HepG2 (cell line): ENCODE measurements around the gene SLC13A3. TPM values are rescaled to one million over a fixed set of nuclear protein-coding genes. Genes with fewer than 3 reads are reported as not detected.

Experiments used
- ARID3A ChIP-seq: IDR thresholded peaks from 2 replicates; pipeline ENCODE4 v1.6.1; 2012; ENCODE audit warnings: low read depth, low read length, improper control_type of control experiment
- CREBL2 ChIP-seq: sonication (generic); formaldehyde crosslinking; IDR thresholded peaks from 2 replicates; pipeline ENCODE4 v1.8.1; 2023; ENCODE audit warnings: missing genetic modification reagents, mild to moderate bottlenecking, borderline replicate concordance
- CTCF ChIP-seq: sonication (generic); formaldehyde crosslinking; IDR thresholded peaks from 2 replicates; pipeline ENCODE4 v1.5.0; 2020; ENCODE audit warnings: mild to moderate bottlenecking, missing genetic modification reagents, moderate library complexity
- DZIP1 ChIP-seq: sonication (generic); formaldehyde crosslinking; IDR thresholded peaks from 2 replicates; pipeline ENCODE4 v1.5.0; 2020; ENCODE audit warnings: mild to moderate bottlenecking, missing genetic modification reagents
- FOSL1 ChIP-seq: sonication (generic); formaldehyde crosslinking; IDR thresholded peaks from 2 replicates; pipeline ENCODE4 v1.9.0; 2021; ENCODE audit warnings: missing genetic modification reagents, borderline replicate concordance
- GPN1 ChIP-seq: sonication (generic); formaldehyde crosslinking; IDR thresholded peaks from 2 replicates; pipeline ENCODE4 v1.5.1; 2020; ENCODE audit warnings: missing genetic modification reagents, borderline replicate concordance
- KLF13 ChIP-seq: sonication (generic); formaldehyde crosslinking; IDR thresholded peaks from 2 replicates; pipeline ENCODE4 v1.4.0; 2020; ENCODE audit warnings: mild to moderate bottlenecking, missing genetic modification reagents
- SNAPC4 ChIP-seq: sonication (generic); formaldehyde crosslinking; IDR thresholded peaks from 2 replicates; pipeline ENCODE4 v1.4.0; 2020; ENCODE audit warnings: mild to moderate bottlenecking, missing genetic modification reagents
- STAG1 ChIP-seq: sonication (generic); formaldehyde crosslinking; IDR thresholded peaks from 2 replicates; pipeline ENCODE4 v1.4.0; 2020; ENCODE audit warnings: missing genetic modification reagents
- TFDP1 ChIP-seq: IDR thresholded peaks from 2 replicates; pipeline ENCODE4 v1.6.1; 2016; ENCODE audit warnings: missing compliant biosample characterization, missing genetic modification reagents, borderline replicate concordance
- TFE3 ChIP-seq: IDR thresholded peaks from 2 replicates; pipeline ENCODE4 v1.6.1; 2016
- ZFP36 ChIP-seq: fragments of 150-350 bp; IDR thresholded peaks from 2 replicates; pipeline ENCODE4 v1.6.1; 2018; ENCODE audit warnings: borderline replicate concordance, low read length, low read depth; ENCODE audit not compliant: partially characterized antibody
- ZNF235 ChIP-seq: sonication (generic); formaldehyde crosslinking; IDR thresholded peaks from 2 replicates; pipeline ENCODE4 v1.8.1; 2023; ENCODE audit warnings: mild to moderate bottlenecking, missing genetic modification reagents, borderline replicate concordance
- ZNF879 ChIP-seq: sonication (generic); formaldehyde crosslinking; IDR thresholded peaks from 2 replicates; pipeline ENCODE4 v1.8.1; 2023; ENCODE audit warnings: missing genetic modification reagents
- ZNF883 ChIP-seq: sonication (generic); formaldehyde crosslinking; IDR thresholded peaks from 2 replicates; pipeline ENCODE4 v1.5.1; 2020; ENCODE audit warnings: mild to moderate bottlenecking, missing genetic modification reagents; ENCODE audit errors: not compliant biosample characterization
- polyA plus RNA-seq, 8 experiments: library from polyadenylated mRNA; depleted of rRNA in 3 of 8; stranded (reverse) in 7 of 8; unstranded in 1 of 8; fragments of >200 nt; fragmentation: Illumina TruSeq in 4 of 8; extraction: Trizol in 4 of 8; gene quantifications; 2 replicates each; pipeline versions ENCODE4 v1.2.1 to v1.2.3, GENCODE V29; 2011 to 2016; ENCODE audit warnings: low read depth in 4 of 8, missing spikeins in 1 of 8, mixed read lengths in 1 of 8; ENCODE audit not compliant: insufficient read depth in 1 of 8
- total RNA-seq, 5 experiments: library from RNA; depleted of rRNA; stranded (reverse); fragments of >200 nt; fragmentation: Illumina TruSeq; extraction: Trizol; gene quantifications; 2 replicates each; pipeline ENCODE4 v1.2.3, GENCODE V29; 2016; ENCODE audit warnings: low read depth in 1 of 5

SLC13A3 gene
- total and polyA plus RNA-seq, 2 of the 13 experiments (the other 11 are each of a cell fraction or from before 2014, with no cell fraction given), result 66.5 to 76.0 TPM

GRCh38 chr20:46606817-46607190, 44.5 kb downstream of the SLC13A3 start (continued):
- no peak for TF ChIP-seq DZIP1 (CRISPR knock-in tag)
- TF ChIP-seq ZNF879 (CRISPR knock-in tag), result no peak
- TF ChIP-seq TFE3 (CRISPR knock-in tag), result no peak
- no peak for TF ChIP-seq TFDP1 (CRISPR knock-in tag)
- no peak for TF ChIP-seq ARID3A
- no peak for TF ChIP-seq CREBL2 (CRISPR knock-in tag)
- no peak for TF ChIP-seq ZFP36
- no peak for TF ChIP-seq ZNF883 (CRISPR knock-in tag)
- no peak for TF ChIP-seq GPN1 (CRISPR knock-in tag)
- no peak for TF ChIP-seq ZNF235 (CRISPR knock-in tag)
- no peak for TF ChIP-seq CTCF (CRISPR knock-in tag)
- peak; percentile 26; the same call in 1 of the 2 replicates for TF ChIP-seq FOSL1 (CRISPR knock-in tag)
- TF ChIP-seq SNAPC4 (CRISPR knock-in tag), result 0 out of 2 replicates have a peak, but pooled peaks have one; percentile 3
- TF ChIP-seq STAG1 (CRISPR knock-in tag), result no peak
- TF ChIP-seq KLF13 (CRISPR knock-in tag), result no peak
